Right kidney (tissue), 1 donor: ENCODE measurements around the gene TM4SF5.

Experiments used
- DNase-seq: peaks from one replicate; pipeline ENCODE4 v3.0.0-alpha.2; 2016

The TM4SF5 gene

GRCh38 chr17:4788807-4789700, 17.4 kb downstream of the TM4SF5 start, which contains the start of gene GLTPD2:
GLTPD2 (plus strand) TSS chr17:4788964; CDS start chr17:4789012, 48 bp downstream.
- peak; percentile 74 for DNase-seq

DNA sequence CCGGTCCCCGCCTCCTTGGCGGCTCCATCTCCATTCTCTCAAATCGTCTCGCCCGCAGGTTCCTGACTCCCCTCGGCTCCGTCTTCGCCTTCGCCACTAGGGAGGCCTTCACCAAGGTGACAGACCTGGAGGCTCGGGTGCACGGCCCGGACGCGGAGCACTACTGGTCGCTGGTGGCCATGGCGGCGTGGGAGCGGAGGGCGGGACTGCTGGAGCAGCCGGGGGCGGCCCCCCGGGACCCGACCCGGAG, 17.9 kb downstream of the TM4SF5 start:
- DNase-seq = no peak

DNA sequence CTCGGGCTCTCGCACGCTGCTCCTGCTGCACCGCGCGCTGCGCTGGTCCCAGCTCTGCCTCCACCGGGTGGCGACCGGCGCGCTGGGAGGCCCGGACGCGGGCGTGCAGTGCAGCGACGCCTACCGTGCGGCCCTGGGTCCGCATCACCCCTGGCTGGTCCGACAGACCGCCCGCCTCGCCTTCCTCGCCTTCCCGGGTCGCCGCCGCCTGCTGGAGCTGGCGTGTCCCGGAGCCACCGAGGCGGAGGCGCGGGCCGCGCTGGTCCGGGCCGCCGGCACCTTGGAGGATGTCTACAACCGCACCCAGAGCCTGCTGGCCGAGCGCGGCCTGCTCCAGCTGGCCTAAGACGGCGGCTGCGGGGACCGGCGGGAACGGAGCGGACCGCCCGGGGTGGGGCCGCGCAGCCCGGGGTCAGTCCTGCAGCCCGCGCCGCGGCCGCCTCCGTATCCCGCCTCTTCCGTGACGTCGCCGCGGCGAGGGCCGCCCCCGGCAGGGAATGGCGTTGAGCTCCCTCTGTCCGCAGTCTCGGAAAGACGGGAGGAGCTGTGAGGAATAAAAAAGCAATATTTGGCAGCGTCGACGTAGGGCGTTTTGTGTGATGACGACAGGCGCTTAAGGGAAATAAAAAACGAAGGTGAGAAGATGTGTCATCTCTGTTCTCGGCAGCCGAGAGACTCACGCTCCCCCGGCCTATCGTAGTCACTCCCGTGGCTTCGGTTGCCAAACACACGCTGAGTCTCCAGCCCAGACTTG, 18.4 kb downstream of the TM4SF5 start:
- peak; percentile 98 for DNase-seq

- no peak for DNase-seq
Observed at GRCh38 chr17:4790705-4791088, 19.0 kb downstream of the TM4SF5 start.

DNA sequence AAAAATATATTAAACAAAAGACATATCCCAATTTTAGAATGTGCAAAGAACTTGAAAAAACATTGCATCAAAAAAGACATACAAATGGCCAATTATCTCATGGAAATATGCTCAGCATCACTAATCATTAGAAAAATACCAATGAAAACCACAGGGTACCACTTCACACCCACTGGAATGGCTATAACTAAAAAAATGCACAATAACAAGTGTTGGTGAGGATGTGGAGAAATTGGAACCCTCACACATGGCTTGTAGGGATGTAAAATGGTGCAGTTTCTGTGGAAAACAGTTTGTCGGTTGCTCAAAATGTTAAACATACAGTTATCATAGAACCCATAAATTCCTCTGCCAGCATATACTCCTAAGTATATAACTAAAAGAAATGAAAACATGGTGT, 23.5 kb downstream of the TM4SF5 start:
- DNase-seq = no peak

- DNase-seq = peak; percentile 19
Observed at GRCh38 chr17:4796552-4796920, 24.9 kb downstream of the TM4SF5 start.

GRCh38 chr17:4800462-4801196, 28.9 kb downstream of the TM4SF5 start:
- DNase-seq = no peak

DNA sequence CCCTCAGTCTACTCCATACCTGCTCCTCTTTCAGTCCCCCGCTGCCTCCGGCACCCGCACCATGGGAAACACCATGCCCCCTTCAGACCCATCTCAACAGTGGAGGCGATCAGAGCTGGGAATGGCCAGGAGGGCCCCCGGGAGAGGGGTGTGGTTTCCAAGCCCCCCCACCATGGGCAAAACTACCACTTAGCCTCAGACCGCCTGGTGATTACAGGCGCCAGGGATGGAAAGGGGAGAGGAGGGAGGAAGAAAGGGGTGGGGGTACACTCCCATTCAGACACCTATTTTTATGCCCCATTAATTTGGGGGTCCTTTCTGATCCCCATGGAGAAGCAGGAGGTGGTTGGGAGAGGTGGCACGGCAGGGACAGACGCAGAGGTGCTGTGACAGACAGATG, 30.5 kb downstream of the TM4SF5 start, which contains the start of gene C17orf114:
Gene C17orf114, minus strand, starts transcription at position 101 of the 400 bp plus-strand sequence.
- no peak for DNase-seq

DNA sequence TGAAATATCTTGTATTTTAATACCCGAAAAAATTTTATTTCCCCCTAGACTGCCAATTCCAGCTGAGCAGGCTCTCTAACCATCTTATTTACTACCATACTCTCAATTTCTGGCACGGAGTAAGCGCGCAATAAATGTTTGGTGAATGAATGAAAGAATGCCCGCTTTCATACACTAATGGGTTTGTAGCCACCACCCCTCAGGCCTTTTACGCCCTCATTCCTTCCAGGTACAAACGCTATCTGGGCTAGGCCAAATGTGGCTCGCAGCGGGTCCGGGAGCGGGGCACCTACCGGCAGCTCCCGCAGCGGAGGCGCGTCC, 34.7 kb downstream of the TM4SF5 start:
- peak; percentile 47 for DNase-seq

- DNase-seq = peak; percentile 70
Observed at GRCh38 chr17:4806777-4807604, 35.3 kb downstream of the TM4SF5 start, which contains the start of gene PLD2. PLD2 (plus strand) TSS chr17:4807152; CDS start chr17:4807773, 621 bp downstream.

- DNase-seq = peak; percentile 38
Observed at GRCh38 chr17:4807605-4808377, 36.1 kb downstream of the TM4SF5 start.

- DNase-seq = no peak
Observed at GRCh38 chr17:4808378-4808767, 36.7 kb downstream of the TM4SF5 start.

DNA sequence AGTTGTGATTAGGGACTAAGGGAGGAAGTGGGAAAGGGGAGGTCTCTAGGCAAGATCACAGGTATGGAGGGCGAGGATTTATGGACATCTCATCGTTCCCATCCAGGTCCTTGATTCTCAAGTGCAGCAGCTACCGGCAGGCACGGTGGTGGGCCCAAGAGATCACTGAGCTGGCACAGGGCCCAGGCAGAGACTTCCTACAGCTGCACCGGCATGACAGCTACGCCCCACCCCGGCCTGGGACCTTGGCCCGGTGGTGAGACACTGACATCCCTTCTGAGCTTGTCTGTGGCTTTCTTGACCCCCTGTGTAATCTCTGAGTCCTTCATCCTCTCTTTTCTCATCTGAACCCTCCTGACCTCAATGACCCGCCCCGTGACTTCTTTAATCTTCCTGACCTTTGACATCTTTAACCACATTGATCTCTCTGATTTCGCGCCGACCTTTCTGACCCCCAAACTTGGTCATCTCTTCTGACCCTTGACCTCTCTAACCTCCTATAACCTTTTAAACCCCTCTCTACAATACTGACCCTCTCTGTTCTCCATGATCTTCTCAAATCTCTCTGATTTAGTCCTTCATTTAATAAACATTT, 39.1 kb downstream of the TM4SF5 start:
- no peak for DNase-seq

- DNase-seq = no peak
Observed at GRCh38 chr17:4811471-4811870, 39.8 kb downstream of the TM4SF5 start.

GRCh38 chr17:4812690-4813089, 41.0 kb downstream of the TM4SF5 start:
- DNase-seq = no peak

DNA sequence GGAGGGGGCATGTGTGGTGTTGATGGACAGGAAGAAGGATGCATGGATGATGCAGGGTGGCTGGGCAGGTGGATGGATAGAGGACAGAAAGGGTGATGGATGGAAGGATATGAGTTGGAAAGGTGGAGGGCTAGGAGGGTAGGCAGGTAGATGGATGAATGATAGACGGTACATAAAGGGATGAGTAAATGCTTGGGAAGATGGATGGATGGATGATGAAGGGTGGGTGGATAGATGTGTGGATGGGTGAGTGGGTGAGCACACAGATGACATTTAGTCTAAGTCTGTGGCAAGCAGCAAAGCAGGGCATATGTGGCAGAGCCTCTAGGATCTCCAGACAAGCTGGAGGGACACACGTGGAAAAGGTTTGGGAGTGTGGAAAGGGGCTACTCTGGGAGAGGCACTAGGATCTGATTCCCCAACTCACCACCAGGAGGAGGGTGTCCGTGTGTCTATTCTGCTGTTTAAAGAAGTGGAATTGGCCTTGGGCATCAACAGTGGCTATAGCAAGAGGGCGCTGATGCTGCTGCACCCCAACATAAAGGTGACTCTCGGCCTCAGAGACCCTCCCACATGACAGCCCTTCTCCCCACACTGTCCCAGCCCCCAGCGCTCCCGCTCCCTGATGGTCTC, 43.5 kb downstream of the TM4SF5 start:
- DNase-seq = no peak

DNA sequence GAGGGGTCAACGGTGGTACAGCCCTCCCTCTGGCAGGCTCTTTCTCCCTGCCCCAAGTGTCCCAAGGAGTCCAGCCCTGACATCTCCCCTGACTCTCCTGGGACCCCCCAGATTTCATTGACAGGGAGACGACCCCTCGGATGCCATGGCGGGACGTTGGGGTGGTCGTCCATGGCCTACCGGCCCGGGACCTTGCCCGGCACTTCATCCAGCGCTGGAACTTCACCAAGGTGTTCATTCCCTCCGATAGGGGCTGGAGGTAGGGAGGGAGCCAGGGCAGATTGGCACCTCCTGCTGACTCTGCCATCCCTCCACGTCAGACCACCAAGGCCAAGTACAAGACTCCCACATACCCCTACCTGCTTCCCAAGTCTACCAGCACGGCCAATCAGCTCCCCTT, 45.1 kb downstream of the TM4SF5 start:
- no peak for DNase-seq

DNA sequence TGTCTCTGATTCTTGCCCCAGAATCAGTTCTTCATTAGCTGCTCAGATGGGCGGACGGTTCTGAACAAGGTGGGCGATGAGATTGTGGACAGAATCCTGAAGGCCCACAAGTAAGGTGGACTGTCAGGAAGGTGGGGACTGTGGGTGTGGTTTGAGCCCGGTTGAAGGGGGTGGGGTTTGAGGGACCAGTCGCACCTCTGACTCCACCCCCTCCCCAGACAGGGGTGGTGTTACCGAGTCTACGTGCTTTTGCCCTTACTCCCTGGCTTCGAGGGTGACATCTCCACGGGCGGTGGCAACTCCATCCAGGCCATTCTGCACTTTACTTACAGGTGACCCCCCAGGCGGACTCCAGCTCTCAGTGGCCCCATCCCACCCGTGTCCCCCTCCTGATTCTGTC, 46.6 kb downstream of the TM4SF5 start:
- no peak for DNase-seq

GRCh38 chr17:4822835-4823234, 51.1 kb downstream of the TM4SF5 start:
- no peak for DNase-seq

DNA sequence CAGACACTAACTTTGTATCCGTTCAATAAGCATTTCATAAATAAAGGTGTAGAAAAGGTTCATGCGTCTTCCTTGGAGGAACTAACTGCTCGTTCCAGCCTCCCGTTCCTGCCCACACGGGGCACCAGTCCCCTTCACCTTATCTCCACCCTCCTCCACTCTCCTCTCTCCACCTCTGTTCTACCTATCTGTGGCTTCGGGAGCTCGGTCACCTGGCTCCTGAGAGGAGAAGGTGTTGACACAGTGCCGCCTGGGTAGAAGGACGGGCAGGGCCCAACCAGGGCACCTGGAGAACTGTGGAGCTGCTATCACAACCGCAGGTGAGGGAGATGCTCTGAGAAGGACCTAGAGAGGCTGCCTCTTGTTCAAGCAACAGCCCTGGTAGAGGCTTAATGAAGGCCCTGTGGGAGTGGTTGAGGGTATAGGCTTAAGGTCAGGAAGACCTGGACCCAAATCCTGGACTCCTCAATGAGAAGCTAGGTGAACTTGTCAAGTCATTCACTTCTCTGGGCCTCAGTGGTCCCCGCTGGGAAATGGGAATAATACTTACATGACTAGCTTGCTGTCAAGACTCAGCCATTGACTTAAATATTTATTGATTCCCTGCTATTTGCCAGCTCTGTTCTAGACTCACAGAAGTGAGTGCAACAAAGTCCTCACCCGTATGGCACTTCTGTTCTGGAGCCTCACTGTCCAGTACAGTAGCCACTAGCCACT, 51.8 kb downstream of the TM4SF5 start:
- DNase-seq = no peak
